RCC 7860 (cell line): Measurements from ENCODE around the gene WNT3.
"Not testable (repeated sequence)": the region's sequence is repeated elsewhere in the genome, so short reads cannot be mapped to it uniquely, and the experiment has no call there.

ENCODE experiments used
- DNase-seq: peaks from one replicate; pipeline ENCODE4 v3.0.0-alpha.2; 2015; ENCODE audit warnings: low spot score
- FAIRE-seq: peaks from 2 replicates; lab custom pipeline; 2012; peaks lifted over from hg19 to GRCh38; lab: Jason Lieb, UNC

WNT3 gene

GRCh38 chr17:46788300-46788699 lies 30.2 kb downstream of the WNT3 start:
- DNase-seq = no peak
- FAIRE-seq = no peak

GRCh38 chr17:46787478-46787877 lies 31.0 kb downstream of the WNT3 start:
- no peak for FAIRE-seq

GRCh38 chr17:46785696-46786095 lies 32.8 kb downstream of the WNT3 start:
- no peak for FAIRE-seq
- no peak for DNase-seq

More at GRCh38 chr17:46787478-46787877, 31.0 kb downstream of the WNT3 start:
- DNase-seq = no peak

- DNase-seq (no peak), FAIRE-seq (no peak)
These were observed 35.4 kb downstream of the WNT3 start for GRCh38 chr17:46783031-46783593.

- DNase-seq = peak; percentile 45
- FAIRE-seq = no peak
These were observed 36.1 kb downstream of the WNT3 start for GRCh38 chr17:46782250-46782953.

GRCh38 chr17:46780003-46780373 lies 38.5 kb downstream of the WNT3 start:
- DNase-seq (no peak), FAIRE-seq (no peak)

- FAIRE-seq = no peak
- DNase-seq = no peak
These were observed 40.3 kb downstream of the WNT3 start for GRCh38 chr17:46777943-46778915.

GRCh38 chr17:46776298-46777005 lies 42.0 kb downstream of the WNT3 start:
- no peak for FAIRE-seq
- no peak for DNase-seq

GRCh38 chr17:46774108-46774737 lies 44.3 kb downstream of the WNT3 start:
- FAIRE-seq = no peak
- DNase-seq = no peak

GRCh38 chr17:46773676-46774075 lies 44.8 kb downstream of the WNT3 start:
- DNase-seq (no peak), FAIRE-seq (no peak)

GRCh38 chr17:46773221-46773605 lies 45.3 kb downstream of the WNT3 start:
- DNase-seq = no peak
- no peak for FAIRE-seq

- DNase-seq (no peak), FAIRE-seq (no peak)
These were observed 45.8 kb downstream of the WNT3 start for GRCh38 chr17:46772475-46773220.

GRCh38 chr17:46771561-46772474 lies 46.7 kb downstream of the WNT3 start:
- DNase-seq = no peak
- no peak for FAIRE-seq

- DNase-seq = peak; percentile 4
- FAIRE-seq = no peak
These were observed 47.5 kb downstream of the WNT3 start for GRCh38 chr17:46770818-46771560.

GRCh38 chr17:46770439-46770817 lies 48.1 kb downstream of the WNT3 start:
- no peak for DNase-seq
- FAIRE-seq = no peak

GRCh38 chr17:46769531-46770438 lies 48.7 kb downstream of the WNT3 start:
- DNase-seq = no peak
- FAIRE-seq = no peak

- not testable (repeated sequence) for FAIRE-seq, DNase-seq
These were observed 49.6 kb downstream of the WNT3 start for GRCh38 chr17:46768896-46769295.
